K562 (cell line): ENCODE results near the gene MRPL2. TPM values are rescaled to one million over a fixed set of nuclear protein-coding genes. Genes with fewer than 3 reads are reported as not detected.
A peak's percentile ranks its signal among the peaks of the same experiment; 100 is the strongest.

Source experiments
- AFF4 ChIP-seq: sonication (generic); formaldehyde crosslinking; IDR thresholded peaks from 2 replicates; pipeline ENCODE4 v1.8.0; 2023; ENCODE audit warnings: mild to moderate bottlenecking, missing genetic modification reagents
- ASH1L ChIP-seq: fragments of 450-650 bp; IDR thresholded peaks from 2 replicates; pipeline ENCODE4 v1.6.1; 2018; ENCODE audit warnings: borderline replicate concordance, mild to moderate bottlenecking, low read depth; ENCODE audit not compliant: partially characterized antibody
- CBFA2T2 ChIP-seq: fragments of 450-650 bp; conservative IDR thresholded peaks from 2 replicates; pipeline ENCODE4 v1.6.1; 2017; ENCODE audit warnings: mild to moderate bottlenecking
- CBX3 ChIP-seq, 2 experiments: IDR thresholded peaks; 1 replicate in 1 of 2; 2 replicates in 1 of 2; pipeline ENCODE4 v1.6.1; 2012; ENCODE audit warnings: inconsistent platforms in 2 of 2, low read length in 2 of 2, borderline replicate concordance in 1 of 2, control low read depth in 1 of 2
- CREBBP ChIP-seq: IDR thresholded peaks from one replicate; pipeline ENCODE4 v1.6.1; 2012; ENCODE audit warnings: low read depth, mild to moderate bottlenecking, control low read depth, inconsistent platforms, low read length
- CTCF ChIP-seq, 3 experiments: IDR thresholded peaks in 2 of 3; conservative IDR thresholded peaks in 1 of 3; 2 replicates each; pipeline ENCODE4 v1.5.1; 2011 to 2012; ENCODE audit warnings: low read length in 3 of 3, mild to moderate bottlenecking in 3 of 3, control low read depth in 2 of 3, improper control_type of control experiment in 1 of 3, inconsistent platforms in 1 of 3, low read depth in 1 of 3, mixed read lengths in 1 of 3, moderate library complexity in 1 of 3; ENCODE audit not compliant: insufficient read depth in 2 of 3
- EP300 ChIP-seq: IDR thresholded peaks from 2 replicates; pipeline ENCODE4 v1.6.1; 2012; ENCODE audit warnings: low read length, improper control_type of control experiment
- HDAC3 ChIP-seq: fragments of 450-650 bp; IDR thresholded peaks from 2 replicates; pipeline ENCODE4 v1.6.1; 2018; ENCODE audit warnings: borderline replicate concordance, mild to moderate bottlenecking, moderate library complexity; ENCODE audit not compliant: partially characterized antibody
- MAZ ChIP-seq, 2 experiments: fragments of 450-650 bp in 1 of 2; sonication (generic) in 1 of 2; formaldehyde crosslinking; IDR thresholded peaks in 1 of 2; conservative IDR thresholded peaks in 1 of 2; 2 replicates each; pipeline versions ENCODE4 v1.4.0 to v1.5.0; 2020; ENCODE audit warnings: mild to moderate bottlenecking in 1 of 2, missing genetic modification reagents in 1 of 2
- MEIS2 ChIP-seq: fragments of 450-650 bp; IDR thresholded peaks from 2 replicates; pipeline ENCODE4 v1.6.1; 2014; ENCODE audit warnings: mild to moderate bottlenecking; ENCODE audit not compliant: partially characterized antibody
- NCOA4 ChIP-seq: fragments of 450-650 bp; IDR thresholded peaks from 2 replicates; pipeline ENCODE4 v1.6.1; 2018; ENCODE audit warnings: mild to moderate bottlenecking; ENCODE audit not compliant: partially characterized antibody
- NFRKB ChIP-seq: fragments of 450-650 bp; IDR thresholded peaks from 2 replicates; pipeline ENCODE4 v1.6.1; 2016; ENCODE audit warnings: low read depth
- NR3C1 ChIP-seq: sonication (generic); formaldehyde crosslinking; IDR thresholded peaks from 2 replicates; pipeline ENCODE4 v1.8.1; 2022; ENCODE audit warnings: missing genetic modification reagents
- POLR2H ChIP-seq: IDR thresholded peaks from 2 replicates; pipeline ENCODE4 v1.6.1; 2016; ENCODE audit warnings: missing genetic modification characterization, low read depth, mild to moderate bottlenecking, control low read depth, missing compliant biosample characterization, moderate library complexity
- SAFB ChIP-seq: fragments of 200-400 bp; formaldehyde crosslinking; IDR thresholded peaks from 2 replicates; pipeline ENCODE4 v1.6.1; 2017; ENCODE audit warnings: low read depth, low read length, borderline replicate concordance
- SMAD1 ChIP-seq: fragments of 150-350 bp; IDR thresholded peaks from 2 replicates; pipeline ENCODE4 v1.6.1; 2014; ENCODE audit warnings: low read length, low read depth; ENCODE audit not compliant: partially characterized antibody
- SMAD2 ChIP-seq: fragments of 150-350 bp; IDR thresholded peaks from 2 replicates; pipeline ENCODE4 v1.6.1; 2014; ENCODE audit warnings: low read depth, mild to moderate bottlenecking, low read length
- SNAPC5 ChIP-seq: fragments of 250-450 bp; sonication (Bioruptor Pico); IDR thresholded peaks from 2 replicates; pipeline ENCODE4 v1.8.0; 2021; ENCODE audit warnings: moderate library complexity, mild to moderate bottlenecking, inconsistent platforms
- STAT5B ChIP-seq: fragments of 250-450 bp; sonication (Bioruptor Pico); IDR thresholded peaks from 2 replicates; pipeline ENCODE4 v1.8.0; 2021; ENCODE audit warnings: mild to moderate bottlenecking, inconsistent platforms
- TAF7 ChIP-seq: fragments of 450-650 bp; IDR thresholded peaks from 2 replicates; pipeline ENCODE4 v1.6.1; 2016; ENCODE audit warnings: missing genetic modification characterization, missing compliant biosample characterization
- ZC3H8 ChIP-seq: fragments of 450-650 bp; IDR thresholded peaks from 2 replicates; pipeline ENCODE4 v1.6.1; 2017
- ZNF12 ChIP-seq: sonication (generic); formaldehyde crosslinking; IDR thresholded peaks from 2 replicates; pipeline ENCODE4 v1.4.0; 2020; ENCODE audit warnings: mild to moderate bottlenecking, missing genetic modification reagents
- ZNF184 ChIP-seq: sonication (generic); formaldehyde crosslinking; IDR thresholded peaks from 2 replicates; pipeline ENCODE4 v1.5.0; 2020; ENCODE audit warnings: missing genetic modification reagents
- ZNF699 ChIP-seq: fragments of 250-450 bp; sonication (Bioruptor Pico); IDR thresholded peaks from 2 replicates; pipeline ENCODE4 v1.8.0; 2021; ENCODE audit warnings: mild to moderate bottlenecking, moderate library complexity; ENCODE audit not compliant: insufficient replicate concordance
- polyA plus RNA-seq, 8 experiments: library from polyadenylated mRNA; depleted of rRNA in 4 of 8; stranded (reverse) in 5 of 8; unstranded in 3 of 8; fragments of >200 nt; fragmentation: Nextera tagmentation in 2 of 8; fragmentation: Illumina TruSeq in 1 of 8; extraction: Ambion mirVana in 2 of 8; extraction: Trizol in 1 of 8; gene quantifications; 2 replicates each; pipeline versions ENCODE4 v1.2.1 to v1.2.3, GENCODE V29; 2011 to 2014; ENCODE audit warnings: inconsistent platforms in 1 of 8, missing spikeins in 1 of 8
- total RNA-seq, 7 experiments: library from RNA; depleted of rRNA in 6 of 7; stranded (reverse); fragments of >200 nt in 6 of 7; fragmentation: Illumina TruSeq in 2 of 7; extraction: Trizol in 2 of 7; gene quantifications; 2 replicates each; pipeline versions ENCODE4 v1.2.1 to v1.2.3, GENCODE V29; 2011 to 2021; ENCODE audit warnings: low replicate concordance in 1 of 7

MRPL2 gene
- total and polyA plus RNA-seq, 9 of the 15 experiments (the other 6 are each of a cell fraction or from before 2014, with no cell fraction given): 63.1 to 262 (median 121) TPM

- no peak for TF ChIP-seq TAF7 (tag)
- no peak for TF ChIP-seq ZNF12 (CRISPR knock-in tag)
- TF ChIP-seq ZNF184 (CRISPR knock-in tag): no peak
- no peak for TF ChIP-seq HDAC3
- no peak; a peak in 1 of 6 replicates for TF ChIP-seq CTCF (IDR thresholded peaks at IDR 0.05 in 2 of 3, conservative IDR thresholded peaks at IDR 0.05 in 1 of 3; ENCODE audit: insufficient read depth in 2 of 3, low read depth in 1 of 3, low read length in 3 of 3)
- peak; percentile 74 to 75; a peak in 2 of 4 replicates for TF ChIP-seq MAZ (CRISPR knock-in tag; conservative IDR thresholded peaks at IDR 0.05 in 1 of 2, IDR thresholded peaks at IDR 0.05 in 1 of 2)
- TF ChIP-seq CBX3 (IDR thresholded peaks at IDR 0.05; ENCODE audit: borderline replicate concordance in 1 of 2, low read length in 2 of 2): peak in 1 of 2 experiments; percentile 56; a peak in 1 of 3 replicates
- TF ChIP-seq NR3C1: no peak
- TF ChIP-seq NFRKB: no peak
- TF ChIP-seq MEIS2: peak; percentile 82
- TF ChIP-seq ZNF699 (CRISPR knock-in tag): no peak
- TF ChIP-seq ZC3H8: no peak
- TF ChIP-seq SMAD2: no peak
- TF ChIP-seq CBFA2T2: no peak
- TF ChIP-seq SMAD1: peak; percentile 17
- TF ChIP-seq AFF4 (CRISPR knock-in tag): no peak
- no peak for TF ChIP-seq SAFB
- no peak for TF ChIP-seq CREBBP
- no peak for TF ChIP-seq ASH1L
- TF ChIP-seq SNAPC5: no peak
- TF ChIP-seq POLR2H: peak; percentile 88
- no peak for TF ChIP-seq NCOA4
- TF ChIP-seq EP300: no peak
- no peak for TF ChIP-seq STAT5B (CRISPR knock-in tag)
Measured at GRCh38 chr6:43013843-43014433, 45.3 kb downstream of the MRPL2 start, which contains the start of the genes KLHDC3 and MEA1 (continued).
